ENCODE results near the gene PIRT.

PIRT gene

GRCh38 chr17:10793256-10793655, 44.6 kb downstream of the PIRT start:
- Histone ChIP-seq H3K27me3 (ENCODE audit: control insufficient read depth in 2 of 2, insufficient read depth in 2 of 2, low read length in 2 of 2) (peaks cover 0 to 2% of the 10 kb centered on the region in 2 donors), H3K36me3 (ENCODE audit: control insufficient read depth in 2 of 2, insufficient read depth in 2 of 2, low read length in 2 of 2) (peaks cover 25 to 41% of the 10 kb centered on the region in 2 donors), H3K9me3 (ENCODE audit: control insufficient read depth in 2 of 2, low read length in 2 of 2) (no peaks in the 10 kb centered on the region), H3K27ac (ENCODE audit: low read depth in 2 of 2, low read length in 2 of 2) (no peak overlapping the region), H3K4me3 (ENCODE audit: low read length in 2 of 2) (no peak overlapping the region), H3K4me1 (ENCODE audit: control insufficient read depth in 2 of 2, insufficient read depth in 2 of 2, low read length in 2 of 2) (peaks cover 27 to 57% of the 10 kb centered on the region in 2 donors), H3K9ac (ENCODE audit: low read depth in 1 of 2, low read length in 2 of 2) (no peak overlapping the region)

GRCh38 chr17:10792151-10792550, 45.7 kb downstream of the PIRT start:
- Histone ChIP-seq H3K36me3 (ENCODE audit: control insufficient read depth in 2 of 2, insufficient read depth in 2 of 2, low read length in 2 of 2) (peaks cover 25 to 35% of the 10 kb centered on the region in 2 donors), H3K4me3 (ENCODE audit: low read length in 2 of 2) (no peak overlapping the region), H3K27me3 (ENCODE audit: control insufficient read depth in 2 of 2, insufficient read depth in 2 of 2, low read length in 2 of 2) (peaks cover 0 to 2% of the 10 kb centered on the region in 2 donors), H3K27ac (ENCODE audit: low read depth in 2 of 2, low read length in 2 of 2) (peak overlapping the region; percentile 59 to 65), H3K9ac (ENCODE audit: low read depth in 1 of 2, low read length in 2 of 2) (no peak overlapping the region), H3K9me3 (ENCODE audit: control insufficient read depth in 2 of 2, low read length in 2 of 2) (no peaks in the 10 kb centered on the region), H3K4me1 (ENCODE audit: control insufficient read depth in 2 of 2, insufficient read depth in 2 of 2, low read length in 2 of 2) (peaks cover 17 to 53% of the 10 kb centered on the region in 2 donors)

GRCh38 chr17:10790491-10791401, 47.1 kb downstream of the PIRT start:
- peaks cover 18 to 21% of the 10 kb centered on the region in 2 donors for H3K36me3 ChIP-seq (ENCODE audit: control insufficient read depth in 2 of 2, insufficient read depth in 2 of 2, low read length in 2 of 2)
- peaks cover 0 to 2% of the 10 kb centered on the region in 2 donors for H3K27me3 ChIP-seq (ENCODE audit: control insufficient read depth in 2 of 2, insufficient read depth in 2 of 2, low read length in 2 of 2)
- H3K9me3 ChIP-seq (ENCODE audit: control insufficient read depth in 2 of 2, low read length in 2 of 2), result no peaks in the 10 kb centered on the region
- H3K9ac ChIP-seq (ENCODE audit: low read depth in 1 of 2, low read length in 2 of 2), result peak overlapping the region in 1 of 2 donors; percentile 35
- H3K4me1 ChIP-seq (ENCODE audit: control insufficient read depth in 2 of 2, insufficient read depth in 2 of 2, low read length in 2 of 2), result peaks cover 23 to 58% of the 10 kb centered on the region in 2 donors
- H3K4me3 ChIP-seq (ENCODE audit: low read length in 2 of 2), result no peak overlapping the region
- H3K27ac ChIP-seq (ENCODE audit: low read depth in 2 of 2, low read length in 2 of 2), result peak overlapping the region; percentile 72 to 73

GRCh38 chr17:10789694-10790271, 48.1 kb downstream of the PIRT start:
- peak overlapping the region in 1 of 2 donors; percentile 35 for H3K9ac ChIP-seq (ENCODE audit: low read depth in 1 of 2, low read length in 2 of 2)

GRCh38 chr17:10787306-10788045, 50.4 kb downstream of the PIRT start:
- H3K27ac ChIP-seq (ENCODE audit: low read depth in 2 of 2, low read length in 2 of 2), result peak overlapping the region in 1 of 2 donors; percentile 51
- no peak overlapping the region for H3K4me3 ChIP-seq (ENCODE audit: low read length in 2 of 2)
- H3K9me3 ChIP-seq (ENCODE audit: control insufficient read depth in 2 of 2, low read length in 2 of 2), result no peaks in the 10 kb centered on the region
- H3K9ac ChIP-seq (ENCODE audit: low read depth in 1 of 2, low read length in 2 of 2), result no peak overlapping the region
- peaks cover 0 to 2% of the 10 kb centered on the region in 2 donors for H3K27me3 ChIP-seq (ENCODE audit: control insufficient read depth in 2 of 2, insufficient read depth in 2 of 2, low read length in 2 of 2)
- H3K4me1 ChIP-seq (ENCODE audit: control insufficient read depth in 2 of 2, insufficient read depth in 2 of 2, low read length in 2 of 2), result peaks cover 30 to 61% of the 10 kb centered on the region in 2 donors
- no peaks in the 10 kb centered on the region for H3K36me3 ChIP-seq (ENCODE audit: control insufficient read depth in 2 of 2, insufficient read depth in 2 of 2, low read length in 2 of 2)

More at GRCh38 chr17:10789694-10790271, 48.1 kb downstream of the PIRT start:
- peaks cover 28 to 59% of the 10 kb centered on the region in 2 donors for H3K4me1 ChIP-seq (ENCODE audit: control insufficient read depth in 2 of 2, insufficient read depth in 2 of 2, low read length in 2 of 2)
- H3K36me3 ChIP-seq (ENCODE audit: control insufficient read depth in 2 of 2, insufficient read depth in 2 of 2, low read length in 2 of 2), result peaks cover 9 to 11% of the 10 kb centered on the region in 2 donors
- peak overlapping the region; percentile 72 to 73 for H3K27ac ChIP-seq (ENCODE audit: low read depth in 2 of 2, low read length in 2 of 2)
- peaks cover 0 to 2% of the 10 kb centered on the region in 2 donors for H3K27me3 ChIP-seq (ENCODE audit: control insufficient read depth in 2 of 2, insufficient read depth in 2 of 2, low read length in 2 of 2)
- no peak overlapping the region for H3K4me3 ChIP-seq (ENCODE audit: low read length in 2 of 2)
- H3K9me3 ChIP-seq (ENCODE audit: control insufficient read depth in 2 of 2, low read length in 2 of 2), result no peaks in the 10 kb centered on the region

- Histone ChIP-seq H3K27ac (ENCODE audit: low read depth in 2 of 2, low read length in 2 of 2) (peak overlapping the region; percentile 49 to 70), H3K27me3 (ENCODE audit: control insufficient read depth in 2 of 2, insufficient read depth in 2 of 2, low read length in 2 of 2) (peaks cover 0 to 2% of the 10 kb centered on the region in 2 donors), H3K36me3 (ENCODE audit: control insufficient read depth in 2 of 2, insufficient read depth in 2 of 2, low read length in 2 of 2) (no peaks in the 10 kb centered on the region), H3K9ac (ENCODE audit: low read depth in 1 of 2, low read length in 2 of 2) (peak overlapping the region; percentile 2 to 22), H3K4me3 (ENCODE audit: low read length in 2 of 2) (no peak overlapping the region), H3K9me3 (ENCODE audit: control insufficient read depth in 2 of 2, low read length in 2 of 2) (no peaks in the 10 kb centered on the region), H3K4me1 (ENCODE audit: control insufficient read depth in 2 of 2, insufficient read depth in 2 of 2, low read length in 2 of 2) (peaks cover 17 to 41% of the 10 kb centered on the region in 2 donors)
Measured at GRCh38 chr17:10785295-10785694, 52.6 kb downstream of the PIRT start.

GRCh38 chr17:10779609-10780008, 58.3 kb downstream of the PIRT start:
- peak overlapping the region in 1 of 2 donors; percentile 55 for H3K27ac ChIP-seq (ENCODE audit: low read depth in 2 of 2, low read length in 2 of 2)
- no peaks in the 10 kb centered on the region for H3K27me3 ChIP-seq (ENCODE audit: control insufficient read depth in 2 of 2, insufficient read depth in 2 of 2, low read length in 2 of 2)

GRCh38 chr17:10777890-10778289, 60.0 kb downstream of the PIRT start:
- H3K27me3 ChIP-seq (ENCODE audit: control insufficient read depth in 2 of 2, insufficient read depth in 2 of 2, low read length in 2 of 2), result no peaks in the 10 kb centered on the region
- H3K27ac ChIP-seq (ENCODE audit: low read depth in 2 of 2, low read length in 2 of 2), result peak overlapping the region; percentile 61 to 85
- no peaks in the 10 kb centered on the region for H3K9me3 ChIP-seq (ENCODE audit: control insufficient read depth in 2 of 2, low read length in 2 of 2)
- H3K9ac ChIP-seq (ENCODE audit: low read depth in 1 of 2, low read length in 2 of 2), result peak overlapping the region in 1 of 2 donors; percentile 34
- H3K4me1 ChIP-seq (ENCODE audit: control insufficient read depth in 2 of 2, insufficient read depth in 2 of 2, low read length in 2 of 2), result peaks cover 19 to 32% of the 10 kb centered on the region in 2 donors
- H3K36me3 ChIP-seq (ENCODE audit: control insufficient read depth in 2 of 2, insufficient read depth in 2 of 2, low read length in 2 of 2), result no peaks in the 10 kb centered on the region
- no peak overlapping the region for H3K4me3 ChIP-seq (ENCODE audit: low read length in 2 of 2)

More at GRCh38 chr17:10779609-10780008, 58.3 kb downstream of the PIRT start:
- no peak overlapping the region for H3K4me3 ChIP-seq (ENCODE audit: low read length in 2 of 2)
- no peaks in the 10 kb centered on the region for H3K36me3 ChIP-seq (ENCODE audit: control insufficient read depth in 2 of 2, insufficient read depth in 2 of 2, low read length in 2 of 2)
- no peak overlapping the region for H3K9ac ChIP-seq (ENCODE audit: low read depth in 1 of 2, low read length in 2 of 2)
- peaks cover 15 to 29% of the 10 kb centered on the region in 2 donors for H3K4me1 ChIP-seq (ENCODE audit: control insufficient read depth in 2 of 2, insufficient read depth in 2 of 2, low read length in 2 of 2)
- no peaks in the 10 kb centered on the region for H3K9me3 ChIP-seq (ENCODE audit: control insufficient read depth in 2 of 2, low read length in 2 of 2)

GRCh38 chr17:10777131-10777807, 60.6 kb downstream of the PIRT start:
- Histone ChIP-seq H3K36me3 (ENCODE audit: control insufficient read depth in 2 of 2, insufficient read depth in 2 of 2, low read length in 2 of 2) (no peaks in the 10 kb centered on the region), H3K9me3 (ENCODE audit: control insufficient read depth in 2 of 2, low read length in 2 of 2) (no peaks in the 10 kb centered on the region), H3K4me1 (ENCODE audit: control insufficient read depth in 2 of 2, insufficient read depth in 2 of 2, low read length in 2 of 2) (peaks cover 23 to 39% of the 10 kb centered on the region in 2 donors), H3K27ac (ENCODE audit: low read depth in 2 of 2, low read length in 2 of 2) (peak overlapping the region; percentile 61 to 85), H3K27me3 (ENCODE audit: control insufficient read depth in 2 of 2, insufficient read depth in 2 of 2, low read length in 2 of 2) (no peaks in the 10 kb centered on the region), H3K9ac (ENCODE audit: low read depth in 1 of 2, low read length in 2 of 2) (peak overlapping the region; percentile 34 to 47), H3K4me3 (ENCODE audit: low read length in 2 of 2) (peak overlapping the region in 1 of 2 donors; percentile 20)

Data from mucosa of rectum (tissue), 2 donors.